Measurements from ENCODE around the gene MASP1. TPM values are rescaled to one million over a fixed set of nuclear protein-coding genes. Genes with fewer than 3 reads are reported as not detected.
"Not testable (repeated sequence)": the region's sequence is repeated elsewhere in the genome, so short reads cannot be mapped to it uniquely, and the experiment has no call there.

The MASP1 gene
- total RNA-seq, 5 donors from 2014 or later (not counting 1 experiment from before 2014, with no cell fraction given), result 0.38 TPM; not detected in 4

DNA sequence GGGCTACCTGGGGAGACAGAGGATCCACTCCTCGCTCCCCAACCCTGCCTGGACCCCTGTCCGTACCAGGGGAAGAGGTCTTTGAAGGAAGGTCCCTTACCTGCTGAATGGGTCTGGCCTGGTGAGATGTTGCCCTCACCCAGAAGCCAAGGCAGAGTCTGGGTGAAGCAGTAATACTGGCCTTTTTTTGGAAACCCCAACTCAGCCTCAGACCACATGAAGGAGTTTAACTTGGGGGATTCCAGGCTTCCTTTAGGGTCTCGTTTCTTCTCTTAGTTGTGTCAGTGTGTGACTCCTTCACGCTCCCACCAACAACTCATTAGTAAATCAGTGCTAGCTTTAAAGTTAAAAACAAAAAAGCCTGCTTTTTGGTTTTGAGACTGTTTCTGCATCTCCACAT is 48.6 kb downstream of the MASP1 start:
- H3K4me3 ChIP-seq (ENCODE audit: control insufficient read depth in 1 of 2, extremely low read depth in 1 of 2, low read length in 1 of 2), result no peak overlapping the region
- H3K4me1 Mint-ChIP-seq, result peaks cover 10 to 12% (median 11%) of the 10 kb centered on the region in 3 donors
- ChIA-PET POLR2A (no interaction called here), CTCF (no interaction called here)
- peaks cover 0 to 4% of the 10 kb centered on the region in 2 experiments for H3K4me1 ChIP-seq (ENCODE audit: control insufficient read depth in 1 of 2, extremely low read depth in 1 of 2, insufficient read depth in 2 of 2, low read length in 2 of 2)
- peaks cover 0 to 5% of the 10 kb centered on the region in 2 experiments for H3K27me3 ChIP-seq (replicated peaks in 1 of 2; ENCODE audit: control insufficient read depth in 2 of 2, extremely low read depth in 1 of 2, insufficient read depth in 2 of 2, low read length in 1 of 2)
- H3K4me3 Mint-ChIP-seq, result no peak overlapping the region
- no peak overlapping the region for H3K27ac ChIP-seq (ENCODE audit: low read length)
- no peaks in the 10 kb centered on the region for H3K9me3 ChIP-seq
- DNase-seq (no peak), ATAC-seq (replicated peaks in 1 of 4) (no peak)
- no peaks in the 10 kb centered on the region for H3K36me3 ChIP-seq (ENCODE audit: control insufficient read depth in 2 of 2, extremely low read depth in 1 of 2, insufficient read depth in 1 of 2, low read length in 1 of 2)
- peaks cover 3 to 5% of the 10 kb centered on the region in 2 donors for H3K27me3 Mint-ChIP-seq
- no peak overlapping the region for H3K27ac Mint-ChIP-seq
- H3K9me3 Mint-ChIP-seq, result peaks cover 5 to 6% (median 5%) of the 10 kb centered on the region in 3 donors
- H3K36me3 Mint-ChIP-seq, result no peaks in the 10 kb centered on the region
- WGBS (ENCODE audit: insufficient coverage), result 87% methylated on average over 2 of the region's 4 CpGs

DNA sequence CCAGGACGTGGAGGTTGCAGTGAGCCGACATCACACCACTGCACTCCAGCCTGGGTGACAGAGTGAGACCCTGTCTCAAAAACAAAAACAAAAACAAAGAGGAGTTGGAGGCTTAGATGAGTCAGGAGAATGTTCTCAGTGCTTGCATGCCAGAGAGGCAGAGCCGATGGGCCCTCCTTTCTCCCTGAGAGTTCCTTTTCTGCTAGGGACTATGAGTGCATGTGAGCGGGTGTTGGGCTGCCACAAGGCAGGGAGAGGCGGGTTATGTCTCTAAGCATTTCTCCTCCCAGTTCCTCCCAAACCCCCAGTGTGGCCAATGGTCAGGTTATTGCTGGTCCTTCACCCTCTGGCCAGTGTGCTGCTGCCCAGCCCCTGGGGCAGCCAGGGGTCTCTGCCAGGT is 49.1 kb downstream of the MASP1 start:
- H3K36me3 ChIP-seq (ENCODE audit: control insufficient read depth in 2 of 2, extremely low read depth in 1 of 2, insufficient read depth in 1 of 2, low read length in 1 of 2), result no peaks in the 10 kb centered on the region
- H3K27ac ChIP-seq (ENCODE audit: low read length), result no peak overlapping the region
- H3K4me1 ChIP-seq (ENCODE audit: control insufficient read depth in 1 of 2, extremely low read depth in 1 of 2, insufficient read depth in 2 of 2, low read length in 2 of 2), result peaks cover 0 to under 1% of the 10 kb centered on the region in 2 experiments
- H3K4me1 Mint-ChIP-seq, result peaks cover 7 to 8% (median 7%) of the 10 kb centered on the region in 3 donors
- H3K9me3 ChIP-seq, result no peaks in the 10 kb centered on the region
- H3K36me3 Mint-ChIP-seq, result no peaks in the 10 kb centered on the region
- peaks cover 3 to 5% of the 10 kb centered on the region in 2 donors for H3K27me3 Mint-ChIP-seq
- POLR2A ChIA-PET, result interaction anchor here in 1 of 2 donors (0.6 kb wide), 1 partner anchor 737 kb away, joined by 3 read pairs; no protein-coding TSS in a partner anchor
- WGBS (ENCODE audit: insufficient coverage), result no CpG with 5 or more reads among the region's 5 CpGs
- peaks cover 0 to 5% of the 10 kb centered on the region in 2 experiments for H3K27me3 ChIP-seq (replicated peaks in 1 of 2; ENCODE audit: control insufficient read depth in 2 of 2, extremely low read depth in 1 of 2, insufficient read depth in 2 of 2, low read length in 1 of 2)
- CTCF ChIA-PET, result no interaction called here
- no peak overlapping the region for H3K27ac Mint-ChIP-seq
- no peak overlapping the region for H3K4me3 Mint-ChIP-seq
- H3K9me3 Mint-ChIP-seq, result peaks cover 5 to 6% (median 5%) of the 10 kb centered on the region in 3 donors
- DNase-seq (no peak), ATAC-seq (replicated peaks in 1 of 4) (no peak)
- H3K4me3 ChIP-seq (ENCODE audit: control insufficient read depth in 1 of 2, extremely low read depth in 1 of 2, low read length in 1 of 2), result no peak overlapping the region

DNA sequence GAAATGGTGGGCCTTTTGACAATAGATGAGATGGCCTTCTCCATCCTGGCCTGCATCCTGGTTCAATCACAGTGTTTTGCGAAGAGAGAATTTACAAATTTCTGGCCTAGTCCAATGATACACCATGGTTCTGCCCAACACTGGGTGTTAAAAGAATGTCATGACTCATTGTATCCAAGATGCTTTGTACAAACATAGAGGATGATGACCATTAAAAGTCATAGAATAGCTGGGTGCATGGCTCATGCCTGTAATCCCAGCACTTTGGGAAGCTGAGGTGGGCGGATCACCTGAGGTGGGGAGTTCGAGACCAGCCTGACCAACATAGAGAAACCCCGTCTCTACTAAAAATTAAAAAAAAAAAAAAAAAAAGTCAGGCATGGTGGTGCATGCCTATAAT is 52.7 kb downstream of the MASP1 start:
- H3K9me3 Mint-ChIP-seq; H3K4me1 ChIP-seq (ENCODE audit: control insufficient read depth in 1 of 2, extremely low read depth in 1 of 2, insufficient read depth in 2 of 2, low read length in 2 of 2); H3K27ac Mint-ChIP-seq; H3K36me3 ChIP-seq (ENCODE audit: control insufficient read depth in 2 of 2, extremely low read depth in 1 of 2, insufficient read depth in 1 of 2, low read length in 1 of 2); H3K9me3 ChIP-seq; POLR2A ChIA-PET; H3K4me3 Mint-ChIP-seq; DNase-seq; H3K4me3 ChIP-seq (ENCODE audit: control insufficient read depth in 1 of 2, extremely low read depth in 1 of 2, low read length in 1 of 2); H3K36me3 Mint-ChIP-seq; H3K27me3 Mint-ChIP-seq; ATAC-seq (replicated peaks in 1 of 4); H3K4me1 Mint-ChIP-seq; H3K27ac ChIP-seq (ENCODE audit: low read length); CTCF ChIA-PET; H3K27me3 ChIP-seq (replicated peaks in 1 of 2; ENCODE audit: control insufficient read depth in 2 of 2, extremely low read depth in 1 of 2, insufficient read depth in 2 of 2, low read length in 1 of 2): not testable (repeated sequence)
- no CpG with 5 or more reads among the region's 4 CpGs for WGBS (ENCODE audit: insufficient coverage)

DNA sequence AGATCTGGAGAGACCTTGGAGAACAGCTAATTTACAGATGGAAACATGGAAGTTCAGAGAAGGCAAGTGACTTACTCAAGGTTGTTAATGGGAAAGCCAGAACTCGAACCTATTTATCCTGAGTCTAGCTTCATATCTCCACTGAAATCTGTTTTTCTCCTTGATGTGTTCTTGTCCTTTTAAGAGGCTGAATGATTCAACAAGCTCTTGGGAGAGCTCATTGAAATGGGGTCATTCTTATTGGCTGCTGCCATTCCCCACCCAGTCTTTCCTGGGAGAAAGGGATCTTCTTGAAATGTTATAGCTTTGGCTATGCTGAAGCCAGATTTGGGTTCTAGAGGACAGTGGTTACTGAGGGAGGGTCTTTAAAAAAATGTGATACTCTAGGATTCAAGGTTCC is 53.3 kb downstream of the MASP1 start:
- no peaks in the 10 kb centered on the region for H3K4me1 ChIP-seq (ENCODE audit: control insufficient read depth in 1 of 2, extremely low read depth in 1 of 2, insufficient read depth in 2 of 2, low read length in 2 of 2)
- no peak overlapping the region for H3K27ac ChIP-seq (ENCODE audit: low read length)
- no CpG with 5 or more reads among the region's 1 CpG for WGBS (ENCODE audit: insufficient coverage)
- H3K36me3 ChIP-seq (ENCODE audit: control insufficient read depth in 2 of 2, extremely low read depth in 1 of 2, insufficient read depth in 1 of 2, low read length in 1 of 2), result no peaks in the 10 kb centered on the region
- no peak for ATAC-seq (replicated peaks in 1 of 4)
- H3K36me3 Mint-ChIP-seq, result no peaks in the 10 kb centered on the region
- H3K4me1 Mint-ChIP-seq, result no peaks in the 10 kb centered on the region
- H3K27ac Mint-ChIP-seq, result no peak overlapping the region
- peaks cover 0 to 3% of the 10 kb centered on the region in 2 donors for H3K27me3 Mint-ChIP-seq
- H3K27me3 ChIP-seq (replicated peaks in 1 of 2; ENCODE audit: control insufficient read depth in 2 of 2, extremely low read depth in 1 of 2, insufficient read depth in 2 of 2, low read length in 1 of 2), result peaks cover 0 to 3% of the 10 kb centered on the region in 2 experiments
- ChIA-PET CTCF (no interaction called here), POLR2A (no interaction called here)
- H3K9me3 ChIP-seq, result no peaks in the 10 kb centered on the region
- H3K9me3 Mint-ChIP-seq, result peaks cover 5 to 6% (median 5%) of the 10 kb centered on the region in 3 donors
- no peak for DNase-seq
- no peak overlapping the region for H3K4me3 Mint-ChIP-seq
- no peak overlapping the region for H3K4me3 ChIP-seq (ENCODE audit: control insufficient read depth in 1 of 2, extremely low read depth in 1 of 2, low read length in 1 of 2)

DNA sequence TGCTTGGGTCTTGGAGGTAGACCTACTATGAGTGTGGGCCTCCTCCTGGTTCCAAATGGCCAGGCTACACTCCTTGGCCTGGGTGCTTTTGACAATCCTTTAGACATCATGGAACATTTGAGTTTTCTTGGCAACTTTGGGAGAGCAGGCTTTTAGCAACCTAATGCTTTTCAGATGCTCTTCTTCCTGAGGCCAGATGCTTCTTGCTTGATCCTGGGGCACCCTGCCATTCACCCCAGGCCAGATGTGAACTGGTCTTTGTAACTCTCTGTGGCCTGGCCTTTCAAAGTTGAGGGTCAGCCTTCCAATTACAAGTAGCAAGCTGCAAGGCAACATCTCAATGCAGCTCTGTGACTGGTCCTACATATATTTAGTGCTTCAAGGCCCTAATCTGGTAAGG is 53.8 kb downstream of the MASP1 start:
- Histone ChIP-seq H3K4me1 (ENCODE audit: control insufficient read depth in 1 of 2, extremely low read depth in 1 of 2, insufficient read depth in 2 of 2, low read length in 2 of 2) (no peaks in the 10 kb centered on the region), H3K27me3 (replicated peaks in 1 of 2; ENCODE audit: control insufficient read depth in 2 of 2, extremely low read depth in 1 of 2, insufficient read depth in 2 of 2, low read length in 1 of 2) (peaks cover 0 to 3% of the 10 kb centered on the region in 2 experiments), H3K4me3 (ENCODE audit: control insufficient read depth in 1 of 2, extremely low read depth in 1 of 2, low read length in 1 of 2) (no peak overlapping the region), H3K36me3 (ENCODE audit: control insufficient read depth in 2 of 2, extremely low read depth in 1 of 2, insufficient read depth in 1 of 2, low read length in 1 of 2) (no peaks in the 10 kb centered on the region), H3K9me3 (no peaks in the 10 kb centered on the region), H3K27ac (ENCODE audit: low read length) (no peak overlapping the region)
- ATAC-seq (replicated peaks in 1 of 4) (no peak), DNase-seq (no peak)
- peaks cover 0 to 3% of the 10 kb centered on the region in 2 donors for H3K27me3 Mint-ChIP-seq
- no peaks in the 10 kb centered on the region for H3K4me1 Mint-ChIP-seq
- peaks cover 5 to 6% (median 5%) of the 10 kb centered on the region in 3 donors for H3K9me3 Mint-ChIP-seq
- no peaks in the 10 kb centered on the region for H3K36me3 Mint-ChIP-seq
- ChIA-PET CTCF (no interaction called here), POLR2A (no interaction called here)
- H3K4me3 Mint-ChIP-seq, result no peak overlapping the region
- no peak overlapping the region for H3K27ac Mint-ChIP-seq

DNA sequence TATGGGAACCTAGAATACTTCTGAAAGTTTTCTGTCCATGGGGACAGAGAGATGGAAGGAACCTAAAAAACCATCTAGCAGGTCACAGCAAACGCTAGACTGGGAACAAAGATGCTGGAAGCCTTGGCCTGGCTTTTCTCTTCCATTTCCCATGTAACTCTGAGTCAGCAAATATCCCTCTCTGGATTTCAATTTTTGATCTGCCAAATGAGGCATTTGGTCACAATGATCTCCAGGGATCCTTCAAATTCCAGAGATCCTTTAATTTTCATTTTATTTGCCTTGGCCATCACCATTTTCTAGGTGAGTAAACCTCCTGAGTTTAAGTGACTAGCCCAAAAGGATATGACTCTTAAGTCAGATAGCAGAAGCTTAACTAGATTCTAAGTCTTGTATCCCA is 54.6 kb downstream of the MASP1 start:
- ChIA-PET CTCF (no interaction called here), POLR2A (no interaction called here)
- Mint-ChIP-seq H3K9me3 (peaks cover 5 to 6% (median 5%) of the 10 kb centered on the region in 3 donors), H3K4me3 (no peak overlapping the region), H3K36me3 (no peaks in the 10 kb centered on the region), H3K27me3 (peaks cover 0 to 3% of the 10 kb centered on the region in 2 donors), H3K4me1 (no peaks in the 10 kb centered on the region), H3K27ac (no peak overlapping the region)
- H3K4me3 ChIP-seq (ENCODE audit: control insufficient read depth in 1 of 2, extremely low read depth in 1 of 2, low read length in 1 of 2), result no peak overlapping the region
- H3K27ac ChIP-seq (ENCODE audit: low read length), result no peak overlapping the region
- 100% methylated on average over 1 of the region's 1 CpG for WGBS (ENCODE audit: insufficient coverage)
- no peaks in the 10 kb centered on the region for H3K9me3 ChIP-seq
- peaks cover 0 to 3% of the 10 kb centered on the region in 2 experiments for H3K27me3 ChIP-seq (replicated peaks in 1 of 2; ENCODE audit: control insufficient read depth in 2 of 2, extremely low read depth in 1 of 2, insufficient read depth in 2 of 2, low read length in 1 of 2)
- ATAC-seq (replicated peaks in 1 of 4) (no peak), DNase-seq (no peak)
- H3K4me1 ChIP-seq (ENCODE audit: control insufficient read depth in 1 of 2, extremely low read depth in 1 of 2, insufficient read depth in 2 of 2, low read length in 2 of 2), result no peaks in the 10 kb centered on the region
- H3K36me3 ChIP-seq (ENCODE audit: control insufficient read depth in 2 of 2, extremely low read depth in 1 of 2, insufficient read depth in 1 of 2, low read length in 1 of 2), result no peaks in the 10 kb centered on the region

DNA sequence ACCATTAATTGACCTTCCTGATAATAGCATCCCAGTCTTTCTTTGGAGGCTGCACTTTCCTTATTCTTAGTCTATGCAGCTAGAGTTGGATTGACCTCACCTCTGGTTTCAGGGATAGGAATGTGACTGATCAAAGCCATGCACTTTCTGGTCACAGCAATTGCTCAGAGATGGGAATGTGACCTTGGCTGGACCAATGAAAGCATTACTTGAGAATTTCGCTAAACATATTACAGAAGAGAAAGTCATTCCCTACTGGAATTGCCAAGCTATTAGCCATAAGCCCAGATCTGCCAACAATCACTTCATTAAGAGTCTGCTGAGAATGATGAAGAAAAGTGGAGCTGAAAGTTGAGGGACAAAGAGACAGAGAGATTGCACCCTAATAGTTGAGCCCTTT is 61.5 kb downstream of the MASP1 start:
- POLR2A ChIA-PET, result no interaction called here
- H3K27me3 Mint-ChIP-seq, result peaks cover 12 to 19% of the 10 kb centered on the region in 2 donors
- no peaks in the 10 kb centered on the region for H3K4me1 Mint-ChIP-seq
- Histone ChIP-seq H3K27me3 (replicated peaks in 1 of 2; ENCODE audit: control insufficient read depth in 2 of 2, extremely low read depth in 1 of 2, insufficient read depth in 2 of 2, low read length in 1 of 2) (peaks cover 0 to 27% of the 10 kb centered on the region in 2 experiments), H3K4me3 (ENCODE audit: control insufficient read depth in 1 of 2, extremely low read depth in 1 of 2, low read length in 1 of 2) (no peak overlapping the region), H3K27ac (ENCODE audit: low read length) (no peak overlapping the region), H3K9me3 (no peaks in the 10 kb centered on the region), H3K36me3 (ENCODE audit: control insufficient read depth in 2 of 2, extremely low read depth in 1 of 2, insufficient read depth in 1 of 2, low read length in 1 of 2) (no peaks in the 10 kb centered on the region), H3K4me1 (ENCODE audit: control insufficient read depth in 1 of 2, extremely low read depth in 1 of 2, insufficient read depth in 2 of 2, low read length in 2 of 2) (no peaks in the 10 kb centered on the region)
- H3K9me3 Mint-ChIP-seq, result no peaks in the 10 kb centered on the region
- H3K27ac Mint-ChIP-seq, result no peak overlapping the region
- WGBS (ENCODE audit: insufficient coverage), result no CpG with 5 or more reads among the region's 1 CpG
- DNase-seq, result no peak
- H3K4me3 Mint-ChIP-seq, result no peak overlapping the region
- CTCF ChIA-PET, result no interaction called here
- no peak for ATAC-seq (replicated peaks in 1 of 4)
- H3K36me3 Mint-ChIP-seq, result no peaks in the 10 kb centered on the region
